HL-60/S4 (cell line): ENCODE results near the gene MS4A1.
"Not testable (repeated sequence)": the region's sequence is repeated elsewhere in the genome, so short reads cannot be mapped to it uniquely, and the experiment has no call there.

Source experiments
- in situ Hi-C: fragments of 300-500 bp; cut with MboI; formaldehyde crosslinking; loops from 2 replicates; pipeline ENCODE4 v1.14.3; 2022; ENCODE audit warnings: low sequenced_read_pairs

Gene MS4A1

DNA sequence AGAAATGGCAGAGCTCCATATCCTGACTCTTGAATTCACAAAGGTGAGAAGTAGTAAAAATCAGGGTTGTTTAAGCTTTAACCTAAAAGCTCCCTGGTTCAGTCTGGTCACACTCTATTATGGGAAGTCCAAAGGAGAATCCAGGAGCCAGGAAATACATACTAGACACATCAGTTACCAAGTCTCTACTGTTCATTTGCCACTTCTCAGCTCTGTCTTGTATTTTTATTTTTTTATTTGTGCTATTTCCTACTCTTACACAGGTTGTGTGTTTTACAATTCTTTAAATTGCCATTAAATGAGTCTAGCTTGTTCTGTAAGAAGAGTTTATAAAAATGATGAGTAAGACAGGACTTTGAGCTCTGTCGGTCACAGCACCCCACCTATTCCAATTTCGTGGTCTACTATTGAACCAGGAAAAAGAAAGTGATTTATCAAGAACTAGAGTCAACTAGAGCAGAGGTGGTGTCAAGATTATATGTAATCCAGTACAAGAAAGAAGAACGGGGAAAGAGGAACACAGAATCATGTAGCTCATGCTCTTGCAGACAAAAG, 46.7 kb downstream of the MS4A1 start:
- in situ Hi-C loops: no loop called here

DNA sequence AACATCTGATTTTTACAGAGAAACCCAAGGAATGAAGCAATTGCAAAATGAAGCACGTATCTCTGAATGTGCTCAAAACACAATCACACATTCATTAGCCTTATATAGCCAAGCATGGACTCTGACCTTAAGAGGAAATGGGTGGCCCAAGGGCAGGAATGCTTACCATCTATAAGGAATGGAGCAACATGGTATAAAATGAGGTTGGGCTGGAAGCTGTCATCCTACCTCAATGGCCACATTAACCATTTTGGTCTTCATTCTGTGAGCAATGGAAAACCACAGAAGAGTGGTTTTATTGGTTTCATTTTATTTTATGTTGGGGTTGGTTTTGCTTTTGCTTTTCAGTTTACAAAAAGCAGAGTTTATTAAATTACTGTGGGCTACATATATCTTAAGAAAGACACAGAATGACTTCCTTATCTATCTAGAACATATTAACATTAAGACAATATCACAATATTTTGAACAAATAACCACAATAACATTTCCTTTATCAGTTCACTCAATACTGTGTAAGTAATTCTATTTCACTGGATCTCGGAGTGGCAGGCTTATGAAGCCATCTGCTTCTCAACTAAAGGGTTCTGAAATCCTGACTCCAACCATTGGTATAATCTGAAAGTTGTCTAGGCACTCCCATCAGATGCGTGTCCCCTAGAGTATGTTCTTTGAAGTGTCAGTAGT, 48.7 kb downstream of the MS4A1 start:
- in situ Hi-C loops: no loop called here

DNA sequence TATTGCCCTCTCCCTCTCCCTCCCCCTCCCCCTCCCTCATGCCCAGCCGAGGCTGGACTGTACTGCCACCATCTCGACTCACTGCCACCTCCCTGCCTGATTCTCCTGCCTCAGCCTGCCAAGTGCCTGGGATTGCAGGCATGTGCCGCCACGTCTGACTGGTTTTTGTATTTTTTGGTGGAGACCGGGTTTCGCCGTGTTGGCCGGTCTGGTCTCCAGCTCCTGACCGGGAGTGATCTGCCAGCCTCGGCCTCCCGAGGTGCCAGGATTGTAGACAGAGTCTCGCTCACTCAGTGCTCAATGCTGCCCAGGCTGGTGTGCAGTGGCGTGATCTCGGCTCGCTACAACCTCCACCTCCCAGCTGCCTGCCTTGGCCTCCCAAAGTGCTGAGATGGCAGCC, 54.0 kb downstream of the MS4A1 start:
- in situ Hi-C loops: not testable (repeated sequence)

DNA sequence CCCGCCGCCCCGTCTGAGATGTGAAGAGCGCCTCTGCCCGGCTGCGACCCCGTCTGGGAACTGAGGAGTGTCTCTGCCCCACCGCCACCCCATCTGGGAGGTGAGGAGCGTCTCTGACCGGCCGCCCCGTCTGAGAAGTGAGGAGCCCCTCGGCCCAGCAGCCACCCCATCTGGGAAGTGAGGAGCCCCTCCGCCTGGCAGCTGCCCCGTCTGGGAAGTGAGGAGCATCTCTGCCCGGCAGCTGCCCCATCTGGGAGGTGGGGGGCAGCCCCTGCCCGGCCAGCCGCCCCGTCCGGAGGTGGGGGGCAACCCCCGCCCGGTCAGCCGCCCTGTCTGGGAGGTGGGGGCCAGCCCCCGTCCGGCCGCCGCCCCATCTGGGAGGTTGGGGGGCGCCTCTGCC, 54.6 kb downstream of the MS4A1 start:
- in situ Hi-C loops: not testable (repeated sequence)

DNA sequence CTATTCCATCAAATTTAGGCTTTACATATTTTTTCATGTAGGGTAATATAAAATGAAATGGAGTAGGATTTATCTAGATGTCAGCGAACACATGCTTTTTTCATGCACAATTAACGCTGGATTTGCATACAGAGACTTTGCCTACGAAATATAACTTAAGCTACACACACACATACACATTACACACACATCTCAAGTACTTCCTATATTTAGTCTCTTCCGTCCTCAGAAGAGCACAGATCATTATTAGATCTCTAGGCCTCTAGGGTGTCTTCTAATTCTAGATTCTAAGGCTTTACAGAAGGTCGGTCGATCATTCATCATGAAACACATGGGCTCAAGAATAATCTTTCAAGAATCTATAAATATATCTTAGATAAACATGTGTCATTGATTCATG, 55.7 kb downstream of the MS4A1 start:
- in situ Hi-C loops: no loop called here

DNA sequence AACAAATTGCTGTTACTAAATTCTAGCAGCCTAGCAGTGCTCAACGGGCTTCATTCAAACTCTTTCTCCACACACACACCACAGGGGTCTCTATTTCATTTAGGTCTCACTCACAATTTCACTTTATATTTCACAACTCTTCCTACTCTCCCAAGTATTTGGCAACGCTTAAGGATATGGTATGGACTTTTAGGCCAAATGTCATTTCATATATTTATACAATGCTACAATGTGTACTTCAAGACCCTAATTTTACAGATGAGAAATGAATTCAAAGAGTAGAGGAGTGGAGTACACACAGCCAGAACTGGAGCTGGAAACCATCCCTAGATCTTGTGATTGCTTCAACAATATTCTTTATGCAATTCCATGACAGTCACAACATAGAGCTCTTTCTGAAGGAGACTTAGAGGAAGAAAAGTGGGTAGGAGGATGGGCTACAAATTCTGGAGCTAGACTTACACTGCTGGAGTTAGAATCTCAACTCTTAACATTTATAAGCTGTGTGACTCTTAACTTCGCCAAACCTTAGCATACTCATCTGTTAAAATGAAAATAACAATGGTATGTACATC, 57.1 kb downstream of the MS4A1 start:
- in situ Hi-C loops: no loop called here

DNA sequence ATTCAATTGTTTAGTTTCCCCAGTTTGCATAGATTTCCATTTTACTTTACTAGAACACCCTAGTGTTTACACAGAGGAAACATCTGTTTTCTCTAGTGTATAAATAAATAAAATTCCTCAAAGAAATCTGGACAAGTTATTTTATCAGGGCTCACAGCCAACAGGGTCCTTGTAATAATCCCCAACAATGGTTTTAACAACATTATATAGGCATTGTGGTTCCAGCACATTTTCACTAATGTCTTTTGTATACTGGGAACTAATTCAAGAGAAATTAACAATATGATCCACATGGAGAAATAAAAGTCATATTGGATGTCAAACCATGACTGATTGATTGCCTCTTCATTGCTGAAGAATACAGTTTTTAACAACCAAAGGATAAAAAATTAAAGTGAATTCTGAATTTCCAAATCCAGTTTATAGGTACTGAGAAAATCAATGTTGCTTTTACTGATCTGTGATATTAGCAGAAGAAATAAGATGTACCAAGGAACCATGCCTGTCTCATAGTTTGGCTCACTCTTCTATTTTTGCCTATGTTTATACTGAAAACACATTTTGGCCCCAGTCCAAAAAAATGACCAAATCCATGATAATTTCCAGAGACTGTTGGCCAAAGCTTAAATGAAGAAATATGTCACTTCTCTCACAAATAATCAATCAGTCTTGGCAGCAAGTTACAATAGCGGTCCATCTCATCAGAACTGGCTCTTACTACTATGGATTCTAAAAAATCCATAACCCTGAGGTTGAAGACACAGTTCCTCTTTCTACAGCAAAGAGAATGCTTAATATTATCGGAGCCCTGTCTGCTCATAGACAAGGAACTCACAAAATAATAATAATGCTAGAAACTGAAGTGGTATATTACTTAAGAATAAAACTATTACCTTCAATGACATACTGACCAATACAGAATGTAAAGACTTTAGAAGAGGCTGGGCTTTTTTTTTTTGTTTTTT, 58.1 kb downstream of the MS4A1 start:
- in situ Hi-C loops: no loop called here

DNA sequence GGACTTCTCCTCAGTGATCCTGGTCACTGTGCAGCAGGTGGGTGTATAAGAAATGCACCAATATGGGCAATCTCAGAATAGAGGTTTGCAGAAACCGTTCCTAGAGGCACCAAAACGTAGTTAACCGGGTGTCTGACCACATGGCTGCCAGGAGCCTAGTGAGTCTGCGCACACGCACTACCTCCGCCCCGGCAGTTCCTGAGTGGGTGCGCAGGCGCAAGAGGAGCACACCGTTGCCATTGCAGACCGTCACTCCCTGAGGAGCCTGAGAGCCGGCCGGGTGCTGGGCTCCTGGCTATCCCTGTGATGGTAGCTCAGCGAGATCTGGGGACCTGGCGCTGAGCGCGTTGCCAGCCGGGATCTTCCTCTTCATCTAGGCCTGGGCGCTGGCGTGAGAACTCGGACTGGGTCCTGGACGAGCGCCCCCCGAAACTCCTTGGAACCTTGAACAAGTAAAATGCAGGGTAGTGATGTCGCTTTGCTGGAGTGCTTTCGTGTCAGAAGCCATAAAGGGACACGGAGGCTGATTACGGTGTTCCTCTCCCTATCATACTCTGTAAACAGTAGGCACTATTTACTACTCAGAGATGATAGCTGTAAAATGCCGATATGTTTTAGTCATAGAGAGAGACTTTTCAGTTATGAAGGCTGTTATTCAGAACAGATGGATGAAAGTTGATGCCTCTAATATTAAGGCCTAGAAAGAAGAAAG, 59.7 kb downstream of the MS4A1 start, which contains the start of gene MS4A13:
TSS of gene MS4A13 (plus strand) at position 249 of the 712 bp plus-strand sequence. CDS start 2,692 bp downstream, outside the sequence.
- in situ Hi-C loops: no loop called here
